Colonic mucosa (tissue), 4 donors: Measurements from ENCODE around the gene NABP1. TPM values are rescaled to one million over a fixed set of nuclear protein-coding genes. Genes with fewer than 3 reads are reported as not detected.
"Not testable (repeated sequence)": the region's sequence is repeated elsewhere in the genome, so short reads cannot be mapped to it uniquely, and the experiment has no call there.

Experiments used
- DNase-seq: peaks from one replicate; pipeline ENCODE4 v3.0.0-alpha.2; 2020
- H3K27ac ChIP-seq: fragments of 200-600 bp; one replicate; pipeline ENCODE4 v1.8.0; 2021
- H3K27me3 ChIP-seq: fragments of 200-600 bp; one replicate; pipeline ENCODE4 v1.8.0; 2021
- H3K36me3 ChIP-seq: fragments of 200-600 bp; one replicate; pipeline ENCODE4 v1.8.0; 2021
- H3K4me1 ChIP-seq: fragments of 200-600 bp; one replicate; pipeline ENCODE4 v1.8.0; 2021; ENCODE audit warnings: mild to moderate bottlenecking
- H3K4me3 ChIP-seq: fragments of 200-600 bp; one replicate; pipeline ENCODE4 v1.8.0; 2021
- H3K9ac ChIP-seq, 2 donors: one replicate each; pipeline ENCODE4 v1.7.0; 2013; ENCODE audit warnings: control low read depth in 2 of 2, low read depth in 2 of 2, low read length in 2 of 2
- H3K9me3 ChIP-seq: fragments of 200-600 bp; one replicate; pipeline ENCODE4 v1.8.0; 2021
- intact Hi-C: fragments of 100-400 bp; cut with DNase I; formaldehyde crosslinking; loops from one replicate; pipeline ENCODE4 v1.14.1; 2022
- total RNA-seq, 2 donors: library from RNA; stranded (reverse); fragmentation: NEBNext Ultra II Directional in 1 of 2; extraction: Animal tissue kit (Norgen Biotek cat#: 25700) in 1 of 2; gene quantifications; one replicate each; pipeline ENCODE4 v1.2.1, GENCODE V29; 2021
- TF ChIP-seq, protein P1 (sequence below): fragments of 200-600 bp; IDR thresholded peaks from one replicate; pipeline ENCODE4 v1.8.0; 2022; ENCODE audit warnings: antibody characterized with exemption, mild to moderate bottlenecking
- donor health status: healthy.
- donor health status: DM: no; HTN: no; CAD: no.
- donor health status: DM: no; HTN: no; CAD: no.

The NABP1 gene
- total RNA-seq, 2 donors from 2014 or later: 10.1 to 15.9 TPM

DNA sequence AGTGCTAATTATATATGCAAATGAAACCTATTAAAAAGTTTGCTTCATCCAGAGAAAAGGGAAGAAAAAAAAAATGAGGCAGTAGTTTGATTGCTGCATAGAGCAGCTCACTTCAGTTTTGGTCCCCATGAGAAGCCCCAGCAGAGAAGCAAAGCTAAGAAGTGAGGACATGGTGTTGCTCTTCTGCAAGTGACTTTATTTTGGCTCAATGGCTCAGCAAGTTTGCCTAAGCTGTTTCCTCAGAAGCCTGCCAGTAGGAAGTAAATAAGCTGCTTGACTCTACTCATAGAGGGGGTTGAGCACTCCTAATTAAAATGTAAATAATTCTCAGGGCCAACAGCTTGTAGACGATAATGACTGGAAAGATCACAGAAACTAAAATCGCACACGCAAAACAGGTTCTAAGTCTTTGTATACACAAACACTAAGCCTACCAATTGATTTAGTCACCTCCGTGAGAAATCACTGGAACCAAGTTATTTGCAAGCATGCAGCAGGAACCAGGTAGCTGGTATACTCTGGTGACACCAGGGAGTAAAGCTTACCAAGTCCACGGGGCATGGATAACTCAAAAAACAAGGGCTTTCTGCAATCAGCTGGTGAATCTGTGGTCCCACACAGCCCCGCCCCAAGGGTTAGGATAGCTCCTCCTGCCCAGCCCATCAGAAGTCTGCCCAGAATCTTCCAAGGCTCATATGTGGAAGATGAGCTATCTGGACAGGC, 39.7 kb upstream of the NABP1 start:
- Histone ChIP-seq H3K36me3 (no peaks in the 10 kb centered on the region), H3K4me1 (peaks cover 6% of the 10 kb centered on the region), H3K9me3 (no peaks in the 10 kb centered on the region), H3K9ac (peak overlapping the region in 1 of 2 donors; percentile 61), H3K4me3 (no peak overlapping the region), H3K27ac (peak overlapping the region; percentile 67), H3K27me3 (no peaks in the 10 kb centered on the region)
- TF ChIP-seq, protein P1, sequence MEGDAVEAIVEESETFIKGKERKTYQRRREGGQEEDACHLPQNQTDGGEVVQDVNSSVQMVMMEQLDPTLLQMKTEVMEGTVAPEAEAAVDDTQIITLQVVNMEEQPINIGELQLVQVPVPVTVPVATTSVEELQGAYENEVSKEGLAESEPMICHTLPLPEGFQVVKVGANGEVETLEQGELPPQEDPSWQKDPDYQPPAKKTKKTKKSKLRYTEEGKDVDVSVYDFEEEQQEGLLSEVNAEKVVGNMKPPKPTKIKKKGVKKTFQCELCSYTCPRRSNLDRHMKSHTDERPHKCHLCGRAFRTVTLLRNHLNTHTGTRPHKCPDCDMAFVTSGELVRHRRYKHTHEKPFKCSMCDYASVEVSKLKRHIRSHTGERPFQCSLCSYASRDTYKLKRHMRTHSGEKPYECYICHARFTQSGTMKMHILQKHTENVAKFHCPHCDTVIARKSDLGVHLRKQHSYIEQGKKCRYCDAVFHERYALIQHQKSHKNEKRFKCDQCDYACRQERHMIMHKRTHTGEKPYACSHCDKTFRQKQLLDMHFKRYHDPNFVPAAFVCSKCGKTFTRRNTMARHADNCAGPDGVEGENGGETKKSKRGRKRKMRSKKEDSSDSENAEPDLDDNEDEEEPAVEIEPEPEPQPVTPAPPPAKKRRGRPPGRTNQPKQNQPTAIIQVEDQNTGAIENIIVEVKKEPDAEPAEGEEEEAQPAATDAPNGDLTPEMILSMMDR: no peak
- peak; percentile 35 for DNase-seq
- intact Hi-C loops: no loop called here

DNA sequence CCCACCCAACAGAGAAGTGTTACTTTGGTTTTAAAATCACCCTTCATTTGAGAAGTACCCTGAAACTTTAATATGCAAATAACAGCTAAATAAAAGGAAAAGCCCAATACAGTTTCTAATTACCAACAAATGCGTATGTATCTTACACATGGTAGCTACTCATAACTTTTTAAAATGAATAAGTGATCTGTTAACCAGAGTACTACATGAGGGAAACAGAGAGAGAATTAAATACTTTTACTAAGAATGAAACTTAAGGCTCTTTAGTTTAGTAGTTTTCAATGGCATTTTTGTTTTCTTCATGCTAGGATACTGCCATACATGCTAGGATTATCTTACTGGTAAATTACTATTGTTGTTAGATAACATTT, 39.1 kb upstream of the NABP1 start:
- H3K9ac ChIP-seq: peak overlapping the region in 1 of 2 donors; percentile 61
- H3K27me3 ChIP-seq: no peaks in the 10 kb centered on the region
- H3K4me1 ChIP-seq: peaks cover 6% of the 10 kb centered on the region
- no peaks in the 10 kb centered on the region for H3K36me3 ChIP-seq
- no peak overlapping the region for H3K27ac ChIP-seq
- no peaks in the 10 kb centered on the region for H3K9me3 ChIP-seq
- intact Hi-C loops: no loop called here
- no peak overlapping the region for H3K4me3 ChIP-seq
- DNase-seq: no peak
- TF ChIP-seq, protein P1: no peak

DNA sequence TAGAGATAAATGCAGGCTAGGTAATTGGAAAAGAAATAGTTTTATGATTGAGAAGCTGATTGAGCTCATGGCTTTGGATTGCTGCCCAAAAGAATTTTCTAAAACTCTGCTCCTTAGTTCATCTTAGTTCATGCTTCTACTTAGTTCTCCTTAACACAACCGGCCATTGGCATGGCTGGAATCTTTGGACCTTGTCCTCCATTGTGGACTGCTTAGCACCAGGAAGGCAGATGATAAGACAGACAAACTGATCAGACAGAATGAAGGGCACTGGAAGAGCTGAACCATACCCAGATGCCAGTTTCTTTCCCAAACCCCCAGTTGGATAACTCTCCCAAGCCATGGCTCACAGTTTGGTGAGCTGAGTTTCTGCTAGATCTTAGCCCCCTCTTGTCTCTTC, 36.3 kb upstream of the NABP1 start:
- H3K9me3 ChIP-seq: no peaks in the 10 kb centered on the region
- H3K36me3 ChIP-seq: no peaks in the 10 kb centered on the region
- intact Hi-C loops: no loop called here
- H3K27ac ChIP-seq: no peak overlapping the region
- H3K27me3 ChIP-seq: no peaks in the 10 kb centered on the region
- TF ChIP-seq, protein P1: no peak
- H3K4me3 ChIP-seq: no peak overlapping the region
- H3K9ac ChIP-seq: no peak overlapping the region
- DNase-seq: no peak
- H3K4me1 ChIP-seq: peaks cover 6% of the 10 kb centered on the region

DNA sequence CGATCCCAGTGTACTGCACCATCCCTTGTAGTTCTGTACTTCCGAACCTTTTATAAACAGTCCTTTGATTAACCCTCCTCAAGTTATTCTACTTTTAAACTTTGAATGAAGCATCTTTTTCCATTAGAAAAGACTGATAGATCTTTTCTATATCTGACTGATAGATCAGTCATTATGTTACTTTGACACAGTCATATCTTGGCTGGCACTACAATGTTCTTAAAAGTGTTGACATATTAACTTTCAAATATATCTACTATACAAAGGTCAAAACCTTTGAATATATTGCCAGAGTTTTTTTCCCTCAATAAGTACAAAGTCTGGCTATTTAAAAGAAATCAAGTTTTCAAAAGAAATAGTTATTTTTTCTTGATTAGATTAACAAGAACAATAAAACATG, 35.4 kb upstream of the NABP1 start:
- TF ChIP-seq, protein P1: no peak
- no peak overlapping the region for H3K9ac ChIP-seq
- intact Hi-C loops: no loop called here
- no peaks in the 10 kb centered on the region for H3K9me3 ChIP-seq
- DNase-seq: no peak
- no peak overlapping the region for H3K4me3 ChIP-seq
- no peaks in the 10 kb centered on the region for H3K27me3 ChIP-seq
- no peak overlapping the region for H3K27ac ChIP-seq
- H3K36me3 ChIP-seq: no peaks in the 10 kb centered on the region
- H3K4me1 ChIP-seq: peaks cover 6% of the 10 kb centered on the region

DNA sequence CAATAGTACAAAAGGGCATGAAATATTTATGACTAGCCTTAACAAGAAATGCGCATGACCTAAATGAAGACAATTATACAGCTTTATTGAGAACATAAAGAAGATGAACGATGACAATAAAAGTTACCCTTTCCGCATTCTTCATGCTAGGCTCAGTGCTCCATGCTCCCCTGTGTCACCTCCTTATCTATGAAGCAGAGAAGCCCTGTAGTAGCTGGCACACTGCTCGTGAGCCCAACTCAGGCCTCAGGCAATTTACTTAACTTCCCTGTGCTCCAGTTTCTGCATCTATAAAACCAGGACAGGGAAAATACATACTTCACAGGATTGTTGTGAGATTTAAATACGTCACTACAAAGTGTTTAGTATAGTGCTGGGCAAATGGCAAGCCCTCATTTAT, 34.5 kb upstream of the NABP1 start:
- peak overlapping the region; percentile 58 for H3K27ac ChIP-seq
- intact Hi-C loops: no loop called here

DNA sequence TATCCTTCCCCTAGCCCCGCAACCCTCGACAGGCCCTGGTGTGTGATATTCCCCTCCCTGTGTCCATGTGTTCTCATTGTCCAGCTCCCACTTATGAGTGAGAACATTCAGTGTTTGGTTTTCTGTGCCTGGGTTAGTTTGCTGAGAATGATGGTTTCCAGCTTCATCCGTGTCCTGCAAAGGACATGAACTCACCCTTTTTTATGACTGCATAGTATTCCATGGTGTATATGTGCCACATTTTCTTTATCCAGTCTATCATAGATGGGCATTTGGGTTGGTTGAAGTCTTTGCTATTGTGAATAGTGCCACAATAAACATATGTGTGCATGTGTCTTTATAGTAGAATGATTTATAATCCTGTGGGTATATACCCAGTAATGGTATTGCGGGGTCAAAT, 33.3 kb upstream of the NABP1 start:
- H3K27me3 ChIP-seq, intact Hi-C loops, H3K27ac ChIP-seq, H3K36me3 ChIP-seq, H3K9ac ChIP-seq, H3K4me3 ChIP-seq, H3K4me1 ChIP-seq, H3K9me3 ChIP-seq, DNase-seq: not testable (repeated sequence)

More for the DNA sequence above, 34.5 kb upstream of the NABP1 start:
- peak; percentile 50 for DNase-seq
- Histone ChIP-seq H3K9ac (no peak overlapping the region), H3K9me3 (no peaks in the 10 kb centered on the region), H3K36me3 (no peaks in the 10 kb centered on the region), H3K4me3 (no peak overlapping the region), H3K27me3 (no peaks in the 10 kb centered on the region), H3K4me1 (peaks cover 3% of the 10 kb centered on the region)
- TF ChIP-seq, protein P1: no peak
